Skeletal muscle satellite cell (primary cell): ENCODE data around the gene CALCOCO1.

Experiments
- H3K27me3 ChIP-seq: 2 replicates; pipeline ENCODE4 v1.7.0; 2013; ENCODE audit warnings: low read length; ENCODE audit not compliant: control insufficient read depth, insufficient read depth
- H3K36me3 ChIP-seq: 2 replicates; pipeline ENCODE4 v1.7.0; 2013; ENCODE audit warnings: mild to moderate bottlenecking, control low read depth, low read length; ENCODE audit not compliant: insufficient read depth
- H3K4me1 ChIP-seq: 2 replicates; pipeline ENCODE4 v1.7.0; 2013; ENCODE audit warnings: low read length; ENCODE audit not compliant: control insufficient read depth, insufficient read depth
- H3K4me2 ChIP-seq: 2 replicates; pipeline ENCODE4 v1.7.0; 2013; ENCODE audit warnings: mild to moderate bottlenecking, low read length
- H3K4me3 ChIP-seq: 2 replicates; pipeline ENCODE4 v1.7.0; 2013; ENCODE audit warnings: low read length
- H3K9ac ChIP-seq: 2 replicates; pipeline ENCODE4 v1.7.0; 2013; ENCODE audit warnings: mild to moderate bottlenecking, low read depth, low read length, moderate library complexity
- H3K9me3 ChIP-seq: replicated peaks from 2 replicates; pipeline ENCODE4 v1.7.0; 2013; ENCODE audit warnings: mild to moderate bottlenecking, control low read depth, low read length

The CALCOCO1 gene

GRCh38 chr12:53750812-53751335, 23.6 kb upstream of the CALCOCO1 start:
- peaks cover 85% of the 10 kb centered on the region for H3K27me3 ChIP-seq
- no peaks in the 10 kb centered on the region for H3K36me3 ChIP-seq
- peaks cover 11% of the 10 kb centered on the region for H3K4me1 ChIP-seq
- peak overlapping the region; percentile 86 for H3K4me2 ChIP-seq
- peak overlapping the region; percentile 70 for H3K4me3 ChIP-seq
- no peak overlapping the region for H3K9ac ChIP-seq
- no peaks in the 10 kb centered on the region for H3K9me3 ChIP-seq

GRCh38 chr12:53749986-53750811, 22.9 kb upstream of the CALCOCO1 start:
- no peaks in the 10 kb centered on the region for H3K9me3 ChIP-seq
- peaks cover 87% of the 10 kb centered on the region for H3K27me3 ChIP-seq
- no peaks in the 10 kb centered on the region for H3K36me3 ChIP-seq
- no peak overlapping the region for H3K9ac ChIP-seq
- H3K4me3 ChIP-seq, result peak overlapping the region; percentile 70
- H3K4me2 ChIP-seq, result peak overlapping the region; percentile 86
- H3K4me1 ChIP-seq, result peaks cover 11% of the 10 kb centered on the region

DNA sequence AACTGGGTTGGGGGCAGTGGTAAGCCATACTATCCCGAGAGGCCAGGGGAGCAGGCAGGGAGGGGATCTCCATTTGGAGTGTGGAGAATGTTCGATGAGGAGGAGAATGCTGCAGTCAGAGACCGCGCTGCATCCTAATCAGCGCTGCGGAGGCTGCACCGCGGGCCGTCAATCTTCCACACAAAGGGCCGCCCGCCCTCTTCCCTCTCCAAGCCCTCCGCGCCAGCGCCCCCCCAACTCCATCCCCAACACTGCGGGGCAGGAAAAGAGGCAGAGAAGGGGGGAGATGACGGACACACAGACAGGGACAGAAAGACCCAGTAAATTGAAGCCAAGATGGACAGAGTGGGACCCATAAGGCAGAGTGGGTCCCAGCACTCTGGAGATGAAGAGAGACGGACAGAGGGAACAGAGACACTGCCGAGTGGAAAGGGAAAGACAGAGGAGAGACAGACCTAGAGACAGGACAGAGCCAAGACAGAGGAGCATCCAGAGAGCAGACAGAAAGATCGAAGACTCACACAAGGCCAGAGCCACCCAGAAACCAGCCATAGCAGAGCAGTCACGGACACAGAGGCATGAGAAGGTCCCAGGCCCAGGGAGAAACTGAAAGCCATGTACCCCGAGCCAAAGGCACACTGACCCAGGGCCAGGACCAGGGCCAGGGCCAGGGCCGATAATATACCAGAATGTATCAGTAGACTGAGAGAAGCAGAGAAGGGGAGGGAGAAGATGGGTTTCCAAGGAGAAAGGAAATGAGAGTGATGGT, 21.0 kb upstream of the CALCOCO1 start:
- Histone ChIP-seq H3K4me2 (no peak overlapping the region), H3K9me3 (no peaks in the 10 kb centered on the region), H3K4me3 (no peak overlapping the region), H3K4me1 (peaks cover 7% of the 10 kb centered on the region), H3K9ac (no peak overlapping the region), H3K27me3 (peaks cover 88% of the 10 kb centered on the region), H3K36me3 (no peaks in the 10 kb centered on the region)

DNA sequence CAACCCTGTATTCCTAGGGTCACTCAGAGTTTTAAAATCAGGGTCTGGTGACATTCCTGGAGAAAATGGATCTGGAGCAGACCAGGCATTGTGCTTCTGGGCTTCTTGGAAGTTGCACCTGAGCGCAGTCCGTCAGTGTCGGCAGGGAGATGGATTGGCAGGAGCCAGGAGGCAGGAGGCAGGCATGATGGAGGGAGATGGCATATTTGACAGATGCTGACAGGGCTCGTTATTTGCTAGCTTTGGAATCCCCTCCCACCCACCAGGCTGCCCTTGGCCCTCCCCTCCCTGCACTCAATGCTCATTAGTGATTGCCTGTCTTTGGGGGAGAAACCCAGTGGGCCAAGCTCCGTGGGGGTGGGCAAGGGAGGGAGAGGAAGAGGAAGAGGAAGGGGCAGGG, 19.8 kb upstream of the CALCOCO1 start:
- Histone ChIP-seq H3K9me3 (no peaks in the 10 kb centered on the region), H3K9ac (no peak overlapping the region), H3K4me2 (peak overlapping the region; percentile 3), H3K27me3 (peaks cover 86% of the 10 kb centered on the region), H3K36me3 (no peaks in the 10 kb centered on the region), H3K4me3 (no peak overlapping the region), H3K4me1 (peaks cover 5% of the 10 kb centered on the region)

DNA sequence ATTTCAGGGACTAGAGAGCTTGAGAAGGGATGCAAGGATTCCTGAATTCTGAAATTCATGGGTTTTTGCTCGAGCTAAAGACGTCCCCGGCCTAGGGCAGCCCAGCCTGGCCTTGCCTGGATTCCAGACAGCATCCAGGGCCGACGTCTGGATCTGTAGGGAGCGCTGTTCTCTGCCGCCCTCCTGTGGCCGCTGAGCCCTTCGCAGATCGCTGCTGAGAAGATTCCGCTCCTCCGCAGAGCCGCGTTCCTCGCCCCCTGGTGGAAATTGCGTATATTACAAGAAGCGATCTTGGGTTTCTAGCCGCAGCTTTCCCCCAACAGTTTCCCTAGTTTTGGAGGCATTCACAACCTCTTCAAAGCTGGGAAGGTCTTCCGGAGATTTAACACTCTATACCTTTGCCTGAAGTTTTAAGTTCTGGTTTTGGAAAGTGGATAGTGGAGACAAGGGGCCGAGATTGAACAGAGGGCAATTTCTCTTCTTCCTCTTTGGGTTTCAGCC, 19.4 kb upstream of the CALCOCO1 start:
- Histone ChIP-seq H3K9me3 (no peaks in the 10 kb centered on the region), H3K4me2 (peak overlapping the region; percentile 3), H3K9ac (no peak overlapping the region), H3K36me3 (no peaks in the 10 kb centered on the region), H3K27me3 (peaks cover 82% of the 10 kb centered on the region), H3K4me3 (no peak overlapping the region), H3K4me1 (peaks cover under 1% of the 10 kb centered on the region)

- peaks cover 77% of the 10 kb centered on the region for H3K27me3 ChIP-seq
- H3K4me3 ChIP-seq, result no peak overlapping the region
- no peak overlapping the region for H3K9ac ChIP-seq
- no peaks in the 10 kb centered on the region for H3K36me3 ChIP-seq
- H3K4me2 ChIP-seq, result no peak overlapping the region
- H3K9me3 ChIP-seq, result no peaks in the 10 kb centered on the region
- no peaks in the 10 kb centered on the region for H3K4me1 ChIP-seq
Measured at GRCh38 chr12:53744751-53745150, 17.5 kb upstream of the CALCOCO1 start.

DNA sequence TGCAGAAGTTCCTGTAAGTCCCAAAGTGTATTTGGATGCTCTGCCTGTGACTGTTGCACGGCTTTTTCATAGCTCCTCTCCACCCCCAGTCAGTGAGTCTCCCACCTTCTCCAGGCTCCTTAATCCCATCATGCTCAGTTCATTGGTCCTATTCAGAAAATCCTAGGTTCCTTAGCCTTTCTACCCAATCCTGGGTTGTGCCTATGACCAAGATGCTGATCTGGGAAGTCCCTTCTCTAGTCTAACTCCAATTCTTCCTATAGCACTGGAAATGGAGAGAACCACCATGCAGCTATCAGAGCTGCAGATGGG, 16.8 kb upstream of the CALCOCO1 start:
- Histone ChIP-seq H3K9me3 (no peaks in the 10 kb centered on the region), H3K36me3 (no peaks in the 10 kb centered on the region), H3K9ac (no peak overlapping the region), H3K4me2 (no peak overlapping the region), H3K4me3 (no peak overlapping the region), H3K27me3 (peaks cover 77% of the 10 kb centered on the region), H3K4me1 (peaks cover 2% of the 10 kb centered on the region)

DNA sequence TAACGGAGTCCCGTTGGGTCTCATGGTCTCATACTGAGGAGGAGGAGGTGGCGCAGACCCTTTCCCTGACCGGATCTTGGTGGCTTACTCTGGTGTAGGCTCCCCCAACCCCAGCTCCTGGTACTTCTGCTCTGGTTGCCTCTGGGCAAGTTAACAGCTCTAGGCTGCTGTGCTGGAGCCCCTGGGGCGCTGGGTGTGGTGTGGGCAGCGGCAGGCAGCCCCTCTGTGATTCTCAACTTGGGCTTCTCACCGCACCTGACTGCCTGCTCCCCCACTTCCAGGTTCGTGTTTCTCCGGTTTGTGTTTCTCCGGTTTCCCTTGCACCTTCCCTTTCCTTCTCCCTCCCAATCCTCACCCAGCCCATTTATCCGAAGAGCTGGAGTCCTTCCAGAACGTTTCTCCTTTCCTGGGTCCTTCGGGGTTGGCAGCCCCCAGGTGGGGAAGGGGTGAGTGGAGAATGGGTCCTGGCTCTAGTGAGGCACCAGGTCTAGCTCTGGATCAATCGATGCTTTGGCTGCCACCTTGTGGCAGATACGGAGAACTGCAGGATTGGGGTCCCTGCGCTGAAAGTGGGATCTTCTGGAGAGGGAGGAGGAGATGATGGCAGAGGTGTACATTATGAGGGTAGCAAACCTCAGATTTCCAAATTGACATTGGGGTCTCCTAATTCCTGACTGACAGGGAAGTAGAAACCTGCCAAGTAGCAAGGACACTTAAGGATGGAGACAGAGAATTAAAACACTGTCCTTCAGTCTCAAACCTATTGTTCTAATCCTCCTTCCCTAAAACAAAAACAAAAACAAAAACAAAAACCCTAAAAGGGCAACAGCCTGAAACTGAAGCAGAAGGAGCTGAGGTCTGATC, 16.2 kb upstream of the CALCOCO1 start:
- Histone ChIP-seq H3K9me3 (no peaks in the 10 kb centered on the region), H3K27me3 (peaks cover 77% of the 10 kb centered on the region), H3K9ac (no peak overlapping the region), H3K4me2 (peak overlapping the region; percentile 35), H3K36me3 (no peaks in the 10 kb centered on the region), H3K4me3 (no peak overlapping the region), H3K4me1 (peaks cover 2% of the 10 kb centered on the region)

GRCh38 chr12:53740130-53740491, 12.9 kb upstream of the CALCOCO1 start:
- Histone ChIP-seq H3K27me3 (peaks cover 85% of the 10 kb centered on the region), H3K9ac (no peak overlapping the region), H3K4me1 (peaks cover 2% of the 10 kb centered on the region), H3K4me2 (no peak overlapping the region), H3K36me3 (no peaks in the 10 kb centered on the region), H3K4me3 (no peak overlapping the region), H3K9me3 (no peaks in the 10 kb centered on the region)

DNA sequence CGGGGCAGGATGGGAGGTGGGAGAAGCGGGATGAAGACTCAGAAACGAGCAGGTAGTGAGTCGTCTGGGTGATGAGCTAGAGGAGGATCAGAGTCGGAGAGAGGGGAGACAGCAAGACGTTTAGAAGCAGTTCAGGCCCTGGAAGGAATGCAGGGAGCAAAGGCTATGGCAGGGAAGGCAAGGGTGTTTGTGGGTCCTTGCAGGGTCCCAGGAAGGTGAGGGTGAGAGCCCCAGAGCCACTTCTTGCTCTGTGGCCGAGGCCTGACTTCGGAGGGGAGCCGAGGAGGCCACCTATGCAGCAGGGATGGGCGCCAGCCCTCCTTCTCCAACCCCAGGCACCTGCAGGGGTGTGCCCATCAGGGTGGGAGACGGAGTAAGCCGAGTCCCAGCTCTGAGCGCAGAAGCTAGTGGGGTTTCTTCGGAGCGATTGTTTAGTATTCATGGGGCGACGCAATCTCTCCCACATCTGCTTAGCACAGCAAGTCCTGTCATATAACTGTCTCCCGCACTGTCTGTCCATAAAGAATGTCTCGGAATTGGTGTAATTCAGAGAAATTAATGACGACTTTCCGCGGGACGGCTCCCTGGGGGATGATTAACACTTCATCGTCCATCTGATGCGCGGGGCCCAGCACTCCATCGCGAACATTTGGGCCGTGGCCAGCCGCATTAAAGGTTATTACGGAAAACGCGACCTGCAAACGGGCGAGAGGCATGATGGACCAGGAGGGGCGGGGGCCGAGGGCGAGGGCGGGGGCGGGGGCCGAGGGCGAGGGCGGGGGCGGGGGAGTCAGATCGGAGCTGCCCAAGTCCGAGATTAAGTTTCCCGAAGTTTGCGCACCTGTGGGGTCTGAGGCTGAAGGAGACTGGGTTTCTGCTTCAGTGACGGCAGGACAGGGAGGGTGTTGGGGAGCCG, 12.2 kb upstream of the CALCOCO1 start:
- peak overlapping the region; percentile 60 for H3K4me2 ChIP-seq
- H3K36me3 ChIP-seq, result no peaks in the 10 kb centered on the region
- peaks cover 2% of the 10 kb centered on the region for H3K4me1 ChIP-seq
- peaks cover 79% of the 10 kb centered on the region for H3K27me3 ChIP-seq
- no peak overlapping the region for H3K9ac ChIP-seq
- H3K9me3 ChIP-seq, result no peaks in the 10 kb centered on the region
- H3K4me3 ChIP-seq, result peak overlapping the region; percentile 35
